Measurements from ENCODE around the gene ADSS1. TPM values are rescaled to one million over a fixed set of nuclear protein-coding genes. Genes with fewer than 3 reads are reported as not detected.

Gene ADSS1
- polyA plus RNA-seq, 1 of the 3 experiments (the other 2 are of a cell fraction), result 14.3 TPM

DNA sequence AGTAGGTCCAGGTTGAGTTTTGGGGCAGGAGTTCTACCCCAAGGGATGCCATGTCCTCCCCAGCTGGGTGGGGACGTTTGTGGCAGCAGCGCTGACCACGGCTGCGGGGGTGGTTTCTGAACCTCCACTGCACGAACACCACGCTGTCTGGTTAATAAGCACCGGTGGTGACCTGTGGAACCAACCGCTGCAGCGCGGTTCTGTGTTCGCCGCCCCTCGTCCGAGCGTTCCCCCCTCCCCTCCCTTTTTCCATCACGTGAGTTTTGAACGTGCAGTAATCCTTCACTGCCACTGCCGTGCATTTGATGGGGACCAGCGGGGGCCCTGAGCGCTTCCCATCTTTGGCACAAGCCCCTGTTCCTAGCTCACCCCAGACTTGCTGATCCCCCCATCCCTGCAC lies 6.4 kb upstream of the ADSS1 start:
- H3K79me2 ChIP-seq (ENCODE audit: insufficient read depth), result no peaks in the 10 kb centered on the region
- H3K36me3 ChIP-seq (replicated peaks in 1 of 2; ENCODE audit: control insufficient read depth in 1 of 2, insufficient read depth in 2 of 2, low read length in 1 of 2), result peaks cover 4 to 36% of the 10 kb centered on the region in 2 experiments
- no peaks in the 10 kb centered on the region for H3K9me3 ChIP-seq
- no peak overlapping the region for H3K9ac ChIP-seq
- 88% methylated on average over 19 of the region's 20 CpGs for WGBS (ENCODE audit: low lambda C conversion rate)
- H3K9me2 ChIP-seq, result no peaks in the 10 kb centered on the region
- H3F3A ChIP-seq (replicated peaks; ENCODE audit: insufficient read depth), result no peaks in the 10 kb centered on the region
- H3K4me3 ChIP-seq (ENCODE audit: low read depth in 2 of 2, low read length in 1 of 2), result no peak overlapping the region
- no peak overlapping the region for H3K27ac ChIP-seq (ENCODE audit: low read depth in 2 of 2, low read length in 1 of 2)
- H3K4me2 ChIP-seq, result no peak overlapping the region
- no peak overlapping the region for H2AFZ ChIP-seq (ENCODE audit: low read depth)
- CTCF ChIA-PET, result interaction anchor here (2.3 kb wide), 1 partner anchor 9 kb away, joined by 16 read pairs; no protein-coding TSS in a partner anchor
- POLR2A ChIA-PET, result no interaction called here
- DNase-seq, result no peak
- H3K4me1 ChIP-seq (ENCODE audit: control insufficient read depth in 1 of 2, insufficient read depth in 2 of 2, low read depth in 1 of 2, low read length in 1 of 2), result peaks cover 0 to 13% of the 10 kb centered on the region in 2 experiments; a peak in 2 of 4 replicates
- H4K20me1 ChIP-seq (ENCODE audit: insufficient read depth), result peaks cover 10% of the 10 kb centered on the region; the same call in 1 of the 2 replicates
- no peaks in the 10 kb centered on the region for H3K27me3 ChIP-seq (ENCODE audit: insufficient read depth)
- TF ChIP-seq MEF2A (IDR thresholded peaks at IDR 0.05; ENCODE audit: borderline replicate concordance, low read depth) (no peak), SMC3 (IDR thresholded peaks at IDR 0.05; ENCODE audit: low read depth, low read length) (no peak), YY1 (IDR thresholded peaks at IDR 0.05; ENCODE audit: low read depth) (no peak), TAF1 (IDR thresholded peaks at IDR 0.05; ENCODE audit: borderline replicate concordance, low read depth, low read length) (no peak), EZH2phosphoT487 (IDR thresholded peaks at IDR 0.05; ENCODE audit: borderline replicate concordance, low read depth) (no peak), CHD2 (IDR thresholded peaks at IDR 0.05; ENCODE audit: low read length, partially characterized antibody) (no peak), RFX5 (IDR thresholded peaks at IDR 0.05; ENCODE audit: low read length) (no peak), FOXJ3 (CRISPR knock-in tag; IDR thresholded peaks at IDR 0.05) (no peak), GATA2 (CRISPR knock-in tag; IDR thresholded peaks at IDR 0.05) (no peak), TEAD4 (IDR thresholded peaks at IDR 0.05; ENCODE audit: borderline replicate concordance, insufficient read depth) (no peak), GABPA (IDR thresholded peaks at IDR 0.05; ENCODE audit: low read depth) (no peak), RAD21 (IDR thresholded peaks at IDR 0.05; ENCODE audit: low read length) (no peak), NFIC (IDR thresholded peaks at IDR 0.05; ENCODE audit: borderline replicate concordance) (no peak), MXI1 (IDR thresholded peaks at IDR 0.05; ENCODE audit: low read depth, low read length) (no peak)
- TF ChIP-seq, protein P1, sequence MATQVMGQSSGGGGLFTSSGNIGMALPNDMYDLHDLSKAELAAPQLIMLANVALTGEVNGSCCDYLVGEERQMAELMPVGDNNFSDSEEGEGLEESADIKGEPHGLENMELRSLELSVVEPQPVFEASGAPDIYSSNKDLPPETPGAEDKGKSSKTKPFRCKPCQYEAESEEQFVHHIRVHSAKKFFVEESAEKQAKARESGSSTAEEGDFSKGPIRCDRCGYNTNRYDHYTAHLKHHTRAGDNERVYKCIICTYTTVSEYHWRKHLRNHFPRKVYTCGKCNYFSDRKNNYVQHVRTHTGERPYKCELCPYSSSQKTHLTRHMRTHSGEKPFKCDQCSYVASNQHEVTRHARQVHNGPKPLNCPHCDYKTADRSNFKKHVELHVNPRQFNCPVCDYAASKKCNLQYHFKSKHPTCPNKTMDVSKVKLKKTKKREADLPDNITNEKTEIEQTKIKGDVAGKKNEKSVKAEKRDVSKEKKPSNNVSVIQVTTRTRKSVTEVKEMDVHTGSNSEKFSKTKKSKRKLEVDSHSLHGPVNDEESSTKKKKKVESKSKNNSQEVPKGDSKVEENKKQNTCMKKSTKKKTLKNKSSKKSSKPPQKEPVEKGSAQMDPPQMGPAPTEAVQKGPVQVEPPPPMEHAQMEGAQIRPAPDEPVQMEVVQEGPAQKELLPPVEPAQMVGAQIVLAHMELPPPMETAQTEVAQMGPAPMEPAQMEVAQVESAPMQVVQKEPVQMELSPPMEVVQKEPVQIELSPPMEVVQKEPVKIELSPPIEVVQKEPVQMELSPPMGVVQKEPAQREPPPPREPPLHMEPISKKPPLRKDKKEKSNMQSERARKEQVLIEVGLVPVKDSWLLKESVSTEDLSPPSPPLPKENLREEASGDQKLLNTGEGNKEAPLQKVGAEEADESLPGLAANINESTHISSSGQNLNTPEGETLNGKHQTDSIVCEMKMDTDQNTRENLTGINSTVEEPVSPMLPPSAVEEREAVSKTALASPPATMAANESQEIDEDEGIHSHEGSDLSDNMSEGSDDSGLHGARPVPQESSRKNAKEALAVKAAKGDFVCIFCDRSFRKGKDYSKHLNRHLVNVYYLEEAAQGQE (IDR thresholded peaks at IDR 0.05; ENCODE audit: low read depth, low read length), result no peak
- TF ChIP-seq, protein P2, sequence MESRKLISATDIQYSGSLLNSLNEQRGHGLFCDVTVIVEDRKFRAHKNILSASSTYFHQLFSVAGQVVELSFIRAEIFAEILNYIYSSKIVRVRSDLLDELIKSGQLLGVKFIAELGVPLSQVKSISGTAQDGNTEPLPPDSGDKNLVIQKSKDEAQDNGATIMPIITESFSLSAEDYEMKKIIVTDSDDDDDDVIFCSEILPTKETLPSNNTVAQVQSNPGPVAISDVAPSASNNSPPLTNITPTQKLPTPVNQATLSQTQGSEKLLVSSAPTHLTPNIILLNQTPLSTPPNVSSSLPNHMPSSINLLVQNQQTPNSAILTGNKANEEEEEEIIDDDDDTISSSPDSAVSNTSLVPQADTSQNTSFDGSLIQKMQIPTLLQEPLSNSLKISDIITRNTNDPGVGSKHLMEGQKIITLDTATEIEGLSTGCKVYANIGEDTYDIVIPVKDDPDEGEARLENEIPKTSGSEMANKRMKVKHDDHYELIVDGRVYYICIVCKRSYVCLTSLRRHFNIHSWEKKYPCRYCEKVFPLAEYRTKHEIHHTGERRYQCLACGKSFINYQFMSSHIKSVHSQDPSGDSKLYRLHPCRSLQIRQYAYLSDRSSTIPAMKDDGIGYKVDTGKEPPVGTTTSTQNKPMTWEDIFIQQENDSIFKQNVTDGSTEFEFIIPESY (IDR thresholded peaks at IDR 0.05; ENCODE audit: borderline replicate concordance, low read depth), result no peak
- TF ChIP-seq, protein P3, sequence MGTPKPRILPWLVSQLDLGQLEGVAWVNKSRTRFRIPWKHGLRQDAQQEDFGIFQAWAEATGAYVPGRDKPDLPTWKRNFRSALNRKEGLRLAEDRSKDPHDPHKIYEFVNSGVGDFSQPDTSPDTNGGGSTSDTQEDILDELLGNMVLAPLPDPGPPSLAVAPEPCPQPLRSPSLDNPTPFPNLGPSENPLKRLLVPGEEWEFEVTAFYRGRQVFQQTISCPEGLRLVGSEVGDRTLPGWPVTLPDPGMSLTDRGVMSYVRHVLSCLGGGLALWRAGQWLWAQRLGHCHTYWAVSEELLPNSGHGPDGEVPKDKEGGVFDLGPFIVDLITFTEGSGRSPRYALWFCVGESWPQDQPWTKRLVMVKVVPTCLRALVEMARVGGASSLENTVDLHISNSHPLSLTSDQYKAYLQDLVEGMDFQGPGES (IDR thresholded peaks at IDR 0.05; ENCODE audit: low read depth, low read length), result no peak
- TF ChIP-seq, protein P4, sequence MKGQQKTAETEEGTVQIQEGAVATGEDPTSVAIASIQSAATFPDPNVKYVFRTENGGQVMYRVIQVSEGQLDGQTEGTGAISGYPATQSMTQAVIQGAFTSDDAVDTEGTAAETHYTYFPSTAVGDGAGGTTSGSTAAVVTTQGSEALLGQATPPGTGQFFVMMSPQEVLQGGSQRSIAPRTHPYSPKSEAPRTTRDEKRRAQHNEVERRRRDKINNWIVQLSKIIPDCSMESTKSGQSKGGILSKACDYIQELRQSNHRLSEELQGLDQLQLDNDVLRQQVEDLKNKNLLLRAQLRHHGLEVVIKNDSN (IDR thresholded peaks at IDR 0.05; ENCODE audit: borderline replicate concordance, low read depth), result no peak
- TF ChIP-seq, protein P5, sequence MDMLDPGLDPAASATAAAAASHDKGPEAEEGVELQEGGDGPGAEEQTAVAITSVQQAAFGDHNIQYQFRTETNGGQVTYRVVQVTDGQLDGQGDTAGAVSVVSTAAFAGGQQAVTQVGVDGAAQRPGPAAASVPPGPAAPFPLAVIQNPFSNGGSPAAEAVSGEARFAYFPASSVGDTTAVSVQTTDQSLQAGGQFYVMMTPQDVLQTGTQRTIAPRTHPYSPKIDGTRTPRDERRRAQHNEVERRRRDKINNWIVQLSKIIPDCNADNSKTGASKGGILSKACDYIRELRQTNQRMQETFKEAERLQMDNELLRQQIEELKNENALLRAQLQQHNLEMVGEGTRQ (IDR thresholded peaks at IDR 0.05; ENCODE audit: borderline replicate concordance, low read depth, low read length), result no peak

All from SK-N-SH (cell line).